Uterus (tissue), 2 donors: Measurements from ENCODE around the gene RPL41.

Experiments
- POLR2A ChIP-seq, 2 donors: fragments of 450-650 bp; IDR thresholded peaks; one replicate each; pipeline ENCODE4 v1.6.1; 2016; ENCODE audit warnings: antibody characterized with exemption in 2 of 2, mild to moderate bottlenecking in 1 of 2, moderate library complexity in 1 of 2
- TF ChIP-seq, protein P1 (sequence below), 4 experiments: fragments of 200-600 bp in 2 of 4; fragments of 450-650 bp in 2 of 4; sonication (generic) in 2 of 4; IDR thresholded peaks; one replicate each; pipeline ENCODE4 v1.5.1; 2016 to 2019; ENCODE audit warnings: antibody characterized with exemption in 4 of 4, mild to moderate bottlenecking in 2 of 4, moderate library complexity in 1 of 4

DNA sequence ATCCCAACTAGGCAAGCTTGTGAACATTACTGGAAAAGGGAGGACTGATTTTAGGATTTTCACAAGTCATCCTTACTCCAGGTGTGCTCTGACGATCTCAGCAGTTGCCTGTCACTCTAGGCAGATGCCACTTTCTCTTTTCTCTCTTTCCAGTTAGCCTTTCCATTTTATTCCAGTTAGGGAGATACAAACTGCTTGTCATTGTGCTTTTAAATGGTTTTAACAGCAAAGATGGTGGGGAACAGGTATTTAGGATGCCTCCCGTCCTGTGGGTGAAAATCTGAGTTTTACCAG lies 10.9 kb upstream of the RPL41 start:
- TF ChIP-seq, protein P1, sequence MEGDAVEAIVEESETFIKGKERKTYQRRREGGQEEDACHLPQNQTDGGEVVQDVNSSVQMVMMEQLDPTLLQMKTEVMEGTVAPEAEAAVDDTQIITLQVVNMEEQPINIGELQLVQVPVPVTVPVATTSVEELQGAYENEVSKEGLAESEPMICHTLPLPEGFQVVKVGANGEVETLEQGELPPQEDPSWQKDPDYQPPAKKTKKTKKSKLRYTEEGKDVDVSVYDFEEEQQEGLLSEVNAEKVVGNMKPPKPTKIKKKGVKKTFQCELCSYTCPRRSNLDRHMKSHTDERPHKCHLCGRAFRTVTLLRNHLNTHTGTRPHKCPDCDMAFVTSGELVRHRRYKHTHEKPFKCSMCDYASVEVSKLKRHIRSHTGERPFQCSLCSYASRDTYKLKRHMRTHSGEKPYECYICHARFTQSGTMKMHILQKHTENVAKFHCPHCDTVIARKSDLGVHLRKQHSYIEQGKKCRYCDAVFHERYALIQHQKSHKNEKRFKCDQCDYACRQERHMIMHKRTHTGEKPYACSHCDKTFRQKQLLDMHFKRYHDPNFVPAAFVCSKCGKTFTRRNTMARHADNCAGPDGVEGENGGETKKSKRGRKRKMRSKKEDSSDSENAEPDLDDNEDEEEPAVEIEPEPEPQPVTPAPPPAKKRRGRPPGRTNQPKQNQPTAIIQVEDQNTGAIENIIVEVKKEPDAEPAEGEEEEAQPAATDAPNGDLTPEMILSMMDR (IDR thresholded peaks at IDR 0.05): no peak
- no peak for TF ChIP-seq POLR2A (IDR thresholded peaks at IDR 0.05)
